ENCODE data around the gene LDLRAP1. TPM values are rescaled to one million over a fixed set of nuclear protein-coding genes. Genes with fewer than 3 reads are reported as not detected.

LDLRAP1 gene
- polyA plus RNA-seq, 1 donor from 2014 or later: 0.22 TPM

Other genes with a start within 250 kb of the LDLRAP1 start
- 146 and 161 TPM in 2 replicates for gene TMEM50A, start 205.3 kb upstream of the LDLRAP1 start, polyA plus RNA-seq
- gene RHCE, start 122.8 kb upstream of the LDLRAP1 start, polyA plus RNA-seq: 1.1 and 1.7 TPM in 2 replicates
- 56.6 and 58.1 TPM in 2 replicates for gene MACO1, start 112.7 kb upstream of the LDLRAP1 start, polyA plus RNA-seq
- 0.66 and 1.3 TPM in 2 replicates for gene MAN1C1, start 73.2 kb downstream of the LDLRAP1 start, polyA plus RNA-seq